Ovary (tissue), 3 donors: ENCODE results near the gene TMIGD3.

ENCODE experiments used
- CTCF ChIP-seq, 3 donors: fragments of 450-650 bp in 2 of 3; fragments of 200-600 bp in 1 of 3; IDR thresholded peaks; one replicate each; pipeline versions ENCODE4 v1.5.1 to v1.8.0; 2016 to 2022; ENCODE audit warnings: antibody characterized with exemption in 3 of 3, mild to moderate bottlenecking in 1 of 3
- POLR2A ChIP-seq: fragments of 450-650 bp; IDR thresholded peaks from one replicate; pipeline ENCODE4 v1.6.1; 2017; ENCODE audit warnings: antibody characterized with exemption, mild to moderate bottlenecking, moderate library complexity
- donor health status: DM: no; HTN: no; CAD: no.

GRCh38 chr1:111553196-111553595, 49.8 kb upstream of the TMIGD3 start:
- TF ChIP-seq CTCF (IDR thresholded peaks at IDR 0.05), result no peak
- TF ChIP-seq POLR2A, result no peak
